ENCODE measurements around the gene ZNF487. TPM values are rescaled to one million over a fixed set of nuclear protein-coding genes. Genes with fewer than 3 reads are reported as not detected.
A peak's percentile ranks its signal among the peaks of the same experiment; 100 is the strongest.

Gene ZNF487
- total and polyA plus RNA-seq, 2 of the 13 experiments (the other 11 are each of a cell fraction or from before 2014, with no cell fraction given), result 7.4 to 8.8 TPM

- TF ChIP-seq, protein P1, sequence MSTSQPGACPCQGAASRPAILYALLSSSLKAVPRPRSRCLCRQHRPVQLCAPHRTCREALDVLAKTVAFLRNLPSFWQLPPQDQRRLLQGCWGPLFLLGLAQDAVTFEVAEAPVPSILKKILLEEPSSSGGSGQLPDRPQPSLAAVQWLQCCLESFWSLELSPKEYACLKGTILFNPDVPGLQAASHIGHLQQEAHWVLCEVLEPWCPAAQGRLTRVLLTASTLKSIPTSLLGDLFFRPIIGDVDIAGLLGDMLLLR (CRISPR knock-in tag; IDR thresholded peaks at IDR 0.05), result no peak
- TF ChIP-seq NFE2L1 (CRISPR knock-in tag; IDR thresholded peaks at IDR 0.05; ENCODE audit: borderline replicate concordance) (no peak), EZH2 (conservative IDR thresholded peaks at IDR 0.05; ENCODE audit: low read depth, low read length) (no peak), ZSCAN22 (CRISPR knock-in tag; IDR thresholded peaks at IDR 0.05) (no peak), TCF7L2 (IDR thresholded peaks at IDR 0.05; ENCODE audit: low read depth, low read length) (no peak), MTA1 (CRISPR knock-in tag; IDR thresholded peaks at IDR 0.05; ENCODE audit: borderline replicate concordance) (no peak), NR2F1 (CRISPR knock-in tag; IDR thresholded peaks at IDR 0.05) (no peak), MNT (IDR thresholded peaks at IDR 0.05) (peak; percentile 65), ZNF703 (CRISPR knock-in tag; IDR thresholded peaks at IDR 0.05; ENCODE audit: borderline replicate concordance) (no peak), ZNF101 (CRISPR knock-in tag; IDR thresholded peaks at IDR 0.05; ENCODE audit: borderline replicate concordance, low read depth) (no peak), ZNF674 (CRISPR knock-in tag; IDR thresholded peaks at IDR 0.05; ENCODE audit: low read depth) (no peak; the same call in 1 of the 2 replicates), ETV6 (CRISPR knock-in tag; conservative IDR thresholded peaks at IDR 0.05) (no peak), NR2F2 (IDR thresholded peaks at IDR 0.05; ENCODE audit: borderline replicate concordance, low read depth) (no peak), HDAC1 (CRISPR knock-in tag; IDR thresholded peaks at IDR 0.05) (peak; percentile 76), AGO1 (IDR thresholded peaks at IDR 0.05; ENCODE audit: low read depth, low read length, poor library complexity, severe bottlenecking) (no peak), PCBP2 (optimal IDR thresholded peaks at IDR 0.05; ENCODE audit: low read depth, low read length, poor library complexity, severe bottlenecking) (no peak), POLR2A (IDR thresholded peaks at IDR 0.05; ENCODE audit: insufficient read depth in 1 of 2, low read depth in 2 of 2, low read length in 2 of 2) (peak; percentile 78 to 94), MAFK (conservative IDR thresholded peaks at IDR 0.05 in 1 of 2, IDR thresholded peaks at IDR 0.05 in 1 of 2; ENCODE audit: low read length in 2 of 2) (no peak), JUND (CRISPR knock-in tag; IDR thresholded peaks at IDR 0.05) (no peak), GATAD1 (CRISPR knock-in tag; IDR thresholded peaks at IDR 0.05) (0 out of 2 replicates have a peak, but pooled peaks have one; percentile 52), ZNF205 (CRISPR knock-in tag; IDR thresholded peaks at IDR 0.05) (no peak)
- TF ChIP-seq, protein P2, sequence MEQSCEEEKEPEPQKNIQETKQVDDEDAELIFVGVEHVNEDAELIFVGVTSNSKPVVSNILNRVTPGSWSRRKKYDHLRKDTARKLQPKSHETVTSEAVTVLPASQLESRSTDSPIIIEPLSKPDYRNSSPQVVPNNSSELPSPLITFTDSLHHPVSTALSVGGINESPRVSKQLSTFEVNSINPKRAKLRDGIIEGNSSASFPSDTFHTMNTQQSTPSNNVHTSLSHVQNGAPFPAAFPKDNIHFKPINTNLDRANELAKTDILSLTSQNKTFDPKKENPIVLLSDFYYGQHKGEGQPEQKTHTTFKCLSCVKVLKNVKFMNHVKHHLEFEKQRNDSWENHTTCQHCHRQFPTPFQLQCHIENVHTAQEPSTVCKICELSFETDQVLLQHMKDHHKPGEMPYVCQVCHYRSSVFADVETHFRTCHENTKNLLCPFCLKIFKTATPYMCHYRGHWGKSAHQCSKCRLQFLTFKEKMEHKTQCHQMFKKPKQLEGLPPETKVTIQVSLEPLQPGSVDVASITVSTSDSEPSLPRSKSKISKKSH (CRISPR knock-in tag; IDR thresholded peaks at IDR 0.05; ENCODE audit: borderline replicate concordance), result no peak
- TF ChIP-seq, protein P3, sequence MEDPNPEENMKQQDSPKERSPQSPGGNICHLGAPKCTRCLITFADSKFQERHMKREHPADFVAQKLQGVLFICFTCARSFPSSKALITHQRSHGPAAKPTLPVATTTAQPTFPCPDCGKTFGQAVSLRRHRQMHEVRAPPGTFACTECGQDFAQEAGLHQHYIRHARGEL (CRISPR knock-in tag; IDR thresholded peaks at IDR 0.05), result no peak
- TF ChIP-seq, protein P4, sequence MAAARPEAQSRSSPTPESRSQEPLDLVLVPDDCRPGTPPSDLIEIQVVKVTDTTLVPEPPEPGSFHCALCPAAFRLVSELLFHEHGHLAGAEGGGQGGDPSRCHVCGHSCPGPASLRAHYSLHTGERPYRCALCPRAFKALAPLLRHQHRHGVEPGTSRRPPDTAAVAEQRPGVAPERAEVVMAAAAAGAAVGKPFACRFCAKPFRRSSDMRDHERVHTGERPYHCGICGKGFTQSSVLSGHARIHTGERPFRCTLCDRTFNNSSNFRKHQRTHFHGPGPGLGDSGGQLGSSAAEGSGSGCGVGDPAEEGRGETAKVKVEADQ (CRISPR knock-in tag; IDR thresholded peaks at IDR 0.05; ENCODE audit: borderline replicate concordance), result no peak
- TF ChIP-seq, protein P5, sequence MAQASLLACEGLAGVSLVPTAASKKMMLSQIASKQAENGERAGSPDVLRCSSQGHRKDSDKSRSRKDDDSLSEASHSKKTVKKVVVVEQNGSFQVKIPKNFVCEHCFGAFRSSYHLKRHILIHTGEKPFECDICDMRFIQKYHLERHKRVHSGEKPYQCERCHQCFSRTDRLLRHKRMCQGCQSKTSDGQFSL (CRISPR knock-in tag; IDR thresholded peaks at IDR 0.05), result peak; percentile 13; the same call in 1 of the 2 replicates
Measured at GRCh38 chr10:43407576-43408330, 29.2 kb upstream of the ZNF487 start (continued).

Measured in HepG2 (cell line).